ENCODE data around the gene HPCAL1. TPM values are rescaled to one million over a fixed set of nuclear protein-coding genes. Genes with fewer than 3 reads are reported as not detected.

HPCAL1 gene
- total RNA-seq, 4 donors from 2014 or later: 26.4 to 45.7 (median 36.9) TPM

DNA sequence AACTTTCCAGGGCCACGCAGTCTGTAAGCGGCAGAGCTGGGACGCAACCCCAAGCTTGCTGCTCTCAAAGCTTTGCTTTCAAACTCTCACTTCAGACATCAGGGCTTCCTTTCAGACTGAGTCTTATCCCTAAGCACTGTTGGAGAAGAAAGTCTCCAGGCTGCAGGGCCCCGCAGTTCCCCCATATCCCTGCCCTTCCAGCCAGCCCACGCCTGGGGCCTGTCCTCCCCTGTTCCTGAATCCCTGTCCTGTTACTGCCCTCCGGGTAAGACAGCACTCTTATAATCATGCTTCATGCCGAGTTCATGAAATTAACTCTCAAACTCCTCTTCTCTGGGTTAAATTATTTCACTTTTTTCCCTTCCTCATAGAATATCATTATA lies 37.9 kb downstream of the HPCAL1 start:
- TF ChIP-seq CTCF (IDR thresholded peaks at IDR 0.05) (no peak), POLR2A (IDR thresholded peaks at IDR 0.05) (no peak)
- 79 to 83% methylated on average over 7 of the region's 7 CpGs for WGBS, 2 donors
- intact Hi-C loops (cut with DNase I; ENCODE audit: low total_unique reads): no loop called here
- H3K4me3 ChIP-seq (ENCODE audit: low read depth, poor library complexity, severe bottlenecking): no peak overlapping the region
- DNase-seq (ENCODE audit: low spot score in 2 of 2): no peak

DNA sequence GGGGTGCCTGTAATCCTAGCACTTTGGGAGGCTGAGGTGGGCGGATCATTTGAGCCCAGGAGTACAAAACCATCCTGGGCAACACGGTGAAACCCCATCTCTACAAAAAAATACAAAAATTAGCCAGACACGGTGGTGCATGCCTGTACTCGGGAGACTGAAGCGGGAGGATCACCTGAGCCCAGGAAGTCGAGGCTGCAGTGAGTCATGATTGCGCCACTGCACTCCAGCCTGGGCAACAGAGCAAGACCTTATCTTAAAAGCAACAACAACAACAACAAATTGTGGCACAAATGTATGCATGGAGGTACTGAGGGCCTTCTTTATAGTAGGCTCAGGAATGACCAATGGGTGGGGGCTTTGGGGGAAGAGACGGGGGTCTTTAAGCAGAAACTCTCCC lies 38.5 kb downstream of the HPCAL1 start:
- intact Hi-C loops (cut with DNase I; ENCODE audit: low total_unique reads): no loop called here
- no peak overlapping the region for H3K4me3 ChIP-seq (ENCODE audit: low read depth, poor library complexity, severe bottlenecking)
- no peak for DNase-seq (ENCODE audit: low spot score in 2 of 2)
- WGBS, 2 donors: 82 to 93% methylated on average over 8 of the region's 8 CpGs
- TF ChIP-seq POLR2A (IDR thresholded peaks at IDR 0.05): no peak
- no peak for TF ChIP-seq CTCF (IDR thresholded peaks at IDR 0.05)

DNA sequence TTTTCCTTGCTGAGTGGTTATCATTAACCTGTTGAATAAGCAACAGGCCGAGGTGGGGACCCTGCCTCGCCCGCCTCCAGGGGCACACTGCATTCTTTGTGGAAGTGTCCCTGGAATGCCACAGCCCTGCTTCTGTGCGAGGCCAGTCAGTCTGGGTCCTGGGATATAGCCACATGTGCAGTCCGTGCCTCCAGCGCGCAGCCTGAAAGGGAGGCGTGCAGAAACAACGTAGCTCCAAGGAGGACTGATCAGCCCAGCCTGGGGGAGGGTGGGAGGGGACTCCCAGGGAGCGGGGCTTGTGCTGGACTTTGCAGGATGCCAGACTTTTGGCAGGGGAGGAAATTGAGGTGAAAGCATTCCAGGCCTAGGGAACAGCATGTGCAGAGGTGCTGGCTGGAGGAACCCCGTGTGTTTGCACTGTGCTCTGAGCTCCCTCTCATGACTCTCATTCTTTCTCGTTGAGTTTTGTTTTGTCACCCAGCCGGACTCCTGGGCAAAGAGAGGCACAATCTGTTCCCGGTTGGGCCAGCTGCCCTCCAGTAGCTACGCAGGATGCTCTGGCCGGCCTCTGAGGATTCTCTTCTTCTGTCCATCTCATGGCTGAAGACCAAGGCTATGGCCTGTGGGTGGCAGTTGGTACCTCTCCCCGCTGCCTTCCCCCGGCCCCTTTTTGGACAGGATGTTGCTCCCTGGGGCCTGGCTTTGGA lies 39.7 kb downstream of the HPCAL1 start:
- TF ChIP-seq CTCF (IDR thresholded peaks at IDR 0.05): no peak
- no peak for TF ChIP-seq POLR2A (IDR thresholded peaks at IDR 0.05)
- 87 to 88% methylated on average over 18 of the region's 18 CpGs for WGBS, 2 donors
- intact Hi-C loops (cut with DNase I; ENCODE audit: low total_unique reads): no loop called here
- no peak for DNase-seq (ENCODE audit: low spot score in 2 of 2)
- H3K4me3 ChIP-seq (ENCODE audit: low read depth, poor library complexity, severe bottlenecking): no peak overlapping the region

DNA sequence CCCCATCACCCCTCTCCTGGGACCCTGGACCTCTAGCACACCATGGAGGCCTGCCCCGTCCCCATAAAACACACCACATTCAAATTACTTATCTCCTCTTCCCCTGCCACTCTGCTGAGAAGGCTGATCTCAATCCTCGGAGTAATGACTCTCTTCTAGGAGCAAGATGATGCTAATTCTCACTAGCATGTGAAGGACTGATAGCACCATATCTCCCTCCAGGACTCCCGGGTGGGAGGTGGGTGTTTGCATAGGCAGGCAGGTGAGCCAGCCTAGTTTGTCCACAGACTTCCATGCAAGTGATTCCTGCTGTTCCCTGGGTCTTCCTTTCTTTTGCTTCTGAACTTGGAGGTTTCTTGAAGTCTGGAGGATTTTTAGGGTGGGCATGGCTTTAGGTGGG lies 40.5 kb downstream of the HPCAL1 start:
- intact Hi-C loops (cut with DNase I; ENCODE audit: low total_unique reads): no loop called here
- 89 to 93% methylated on average over 3 of the region's 3 CpGs for WGBS, 2 donors

DNA sequence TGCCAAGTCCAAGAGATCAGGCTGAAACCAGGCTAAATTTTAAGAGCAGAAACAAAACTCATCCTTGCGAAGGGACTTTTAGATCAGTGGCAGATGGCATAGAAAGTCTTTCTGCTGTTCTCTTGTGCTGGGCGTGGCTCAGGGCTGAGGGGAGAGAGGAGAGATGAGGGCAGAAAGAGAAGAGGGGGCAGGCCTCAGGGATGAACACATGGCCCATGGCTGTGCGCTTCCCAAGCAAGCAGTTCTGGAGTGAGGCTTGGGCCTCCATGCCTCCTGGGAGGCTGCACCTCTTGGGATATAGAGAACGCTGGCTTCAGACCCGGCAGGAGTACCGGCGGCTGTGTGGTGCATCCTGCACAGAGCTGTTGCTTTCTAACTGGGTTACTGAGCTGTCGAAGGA lies 41.0 kb downstream of the HPCAL1 start:
- H3K4me3 ChIP-seq (ENCODE audit: low read depth, poor library complexity, severe bottlenecking): no peak overlapping the region
- no peak for DNase-seq (ENCODE audit: low spot score in 2 of 2)
- no peak for TF ChIP-seq CTCF (IDR thresholded peaks at IDR 0.05)
- TF ChIP-seq POLR2A (IDR thresholded peaks at IDR 0.05): no peak
- 82 to 87% methylated on average over 8 of the region's 8 CpGs for WGBS, 2 donors
- intact Hi-C loops (cut with DNase I; ENCODE audit: low total_unique reads): no loop called here

More for the DNA sequence above, 40.5 kb downstream of the HPCAL1 start:
- no peak for TF ChIP-seq POLR2A (IDR thresholded peaks at IDR 0.05)
- TF ChIP-seq CTCF (IDR thresholded peaks at IDR 0.05): no peak
- no peak overlapping the region for H3K4me3 ChIP-seq (ENCODE audit: low read depth, poor library complexity, severe bottlenecking)
- DNase-seq (ENCODE audit: low spot score in 2 of 2): no peak

Data from lower leg skin (tissue), 4 donors.